Endometrium (tissue), 2 donors: ENCODE measurements around the gene BLMH.

Source experiments
- FAIRE-seq: peaks from 2 replicates; lab custom pipeline; 2012; peaks lifted over from hg19 to GRCh38; lab: Jason Lieb, UNC
- donor health status: control.
- donor health status: control.

BLMH gene, protein sequence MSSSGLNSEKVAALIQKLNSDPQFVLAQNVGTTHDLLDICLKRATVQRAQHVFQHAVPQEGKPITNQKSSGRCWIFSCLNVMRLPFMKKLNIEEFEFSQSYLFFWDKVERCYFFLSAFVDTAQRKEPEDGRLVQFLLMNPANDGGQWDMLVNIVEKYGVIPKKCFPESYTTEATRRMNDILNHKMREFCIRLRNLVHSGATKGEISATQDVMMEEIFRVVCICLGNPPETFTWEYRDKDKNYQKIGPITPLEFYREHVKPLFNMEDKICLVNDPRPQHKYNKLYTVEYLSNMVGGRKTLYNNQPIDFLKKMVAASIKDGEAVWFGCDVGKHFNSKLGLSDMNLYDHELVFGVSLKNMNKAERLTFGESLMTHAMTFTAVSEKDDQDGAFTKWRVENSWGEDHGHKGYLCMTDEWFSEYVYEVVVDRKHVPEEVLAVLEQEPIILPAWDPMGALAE

DNA sequence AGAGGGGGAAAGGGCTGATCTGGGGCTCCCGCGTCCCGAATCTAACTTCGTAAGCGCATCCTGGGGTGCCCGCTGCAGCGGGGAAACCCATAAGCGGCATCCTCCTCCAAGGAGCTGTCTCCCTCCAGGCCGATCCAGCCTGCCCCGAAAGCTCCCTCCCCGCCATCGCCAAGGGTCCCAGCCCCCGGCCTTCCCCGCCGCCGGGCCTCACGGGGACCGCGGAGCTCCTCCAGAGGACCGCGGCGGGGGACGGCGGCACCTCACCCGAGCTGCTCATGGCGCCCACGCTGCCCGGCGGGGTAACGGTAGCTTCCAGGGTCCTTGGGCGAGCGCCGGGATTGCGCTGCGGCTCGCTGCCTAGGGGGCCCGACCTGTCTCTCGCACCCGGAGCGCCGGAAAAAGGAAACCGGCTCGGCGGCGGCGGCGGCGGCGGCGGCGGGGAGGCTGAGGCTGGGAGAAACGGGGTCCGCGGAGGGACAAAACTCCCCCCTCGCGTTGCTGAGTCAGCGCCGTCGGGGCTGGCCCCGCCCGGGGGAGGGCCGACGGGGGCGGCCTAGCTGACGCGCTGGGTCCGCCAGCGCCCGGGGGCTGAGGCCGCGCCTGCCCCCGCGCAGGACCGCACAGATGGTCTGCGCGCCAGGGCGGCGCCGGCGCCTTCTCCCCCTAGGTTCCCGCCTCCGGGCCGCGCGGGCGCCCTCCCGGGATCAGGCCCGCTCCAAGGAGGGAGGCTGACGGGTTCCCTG, at the start of gene BLMH:
TSS of gene BLMH (minus strand) at position 402 of the 743 bp plus-strand sequence. CDS start at position 277, 125 bp downstream.
- no peak for FAIRE-seq

DNA sequence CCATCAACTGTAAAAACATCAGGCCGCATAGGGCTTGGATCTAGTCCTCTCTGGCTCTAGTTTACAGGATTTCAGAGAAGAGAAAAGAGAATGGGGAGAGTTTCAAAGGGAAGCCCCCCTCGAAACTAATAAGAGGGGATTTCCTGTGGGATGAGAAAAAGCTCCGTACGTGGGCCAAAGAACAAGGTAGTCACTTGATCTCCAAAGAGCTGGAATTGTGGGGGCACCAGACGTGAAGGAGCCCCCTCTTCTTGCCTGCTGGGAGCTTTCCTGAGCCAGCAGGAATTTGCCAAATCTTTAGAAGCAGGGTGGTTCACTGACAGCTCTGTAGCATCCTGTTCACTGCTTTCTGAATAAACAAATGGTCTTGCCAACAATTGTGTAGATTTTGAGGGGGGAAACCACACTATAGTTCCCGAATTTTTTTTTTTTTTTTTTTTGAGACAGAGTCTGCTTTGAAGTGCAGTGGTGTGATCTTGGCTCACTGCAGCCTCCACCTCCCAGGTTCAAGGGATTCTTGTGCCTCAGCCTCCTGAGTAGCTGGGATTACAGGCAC, 49.1 kb upstream of the BLMH start:
- FAIRE-seq = no peak

DNA sequence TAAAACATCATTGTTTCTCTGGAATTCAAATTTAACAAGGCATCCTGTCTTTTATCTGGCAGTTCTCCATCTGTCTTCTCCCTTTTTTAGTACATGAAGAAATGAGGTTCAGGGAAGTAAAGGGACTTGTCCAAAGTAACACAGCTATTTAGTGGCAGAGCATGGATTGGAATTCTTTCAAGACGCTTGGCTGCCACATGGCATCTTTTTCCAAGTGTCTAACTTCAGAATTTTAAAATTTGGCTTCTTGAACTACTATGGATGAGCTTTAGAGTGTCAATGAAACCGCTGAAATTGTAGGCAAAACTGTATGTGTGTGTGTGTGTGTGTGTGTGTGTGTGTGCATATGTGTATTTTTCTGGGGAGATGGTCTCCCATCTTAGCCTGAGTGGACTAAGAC, 47.3 kb upstream of the BLMH start:
- FAIRE-seq = no peak

DNA sequence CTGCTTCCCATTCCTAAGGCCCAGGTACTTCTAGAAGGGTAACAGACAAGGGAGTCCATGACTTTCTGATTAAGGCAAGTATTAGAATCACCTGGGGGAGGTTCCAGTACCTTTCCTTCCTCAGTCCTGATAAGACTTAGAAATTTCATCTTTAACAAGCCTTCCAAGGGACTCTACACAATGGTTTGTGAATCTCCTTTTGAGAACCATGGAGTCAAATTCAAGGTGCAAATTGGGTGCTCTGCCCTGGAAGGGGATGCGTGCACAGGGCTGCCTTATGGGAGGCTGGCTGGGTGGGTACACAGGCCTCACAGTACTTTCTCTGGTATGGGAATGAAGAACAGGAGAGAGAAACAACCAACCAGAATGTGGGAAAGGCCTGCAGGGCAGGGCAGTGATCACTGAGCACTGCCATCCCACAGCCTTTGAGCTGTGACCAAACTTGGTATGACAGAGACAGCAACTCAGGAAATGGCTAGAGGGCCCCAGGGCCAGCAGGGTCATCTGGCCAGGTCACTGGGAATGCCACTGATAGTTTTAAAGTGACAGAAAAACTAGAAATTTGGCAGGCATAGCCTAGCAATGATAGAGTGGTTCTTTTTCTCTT, 45.8 kb upstream of the BLMH start:
- no peak for FAIRE-seq

DNA sequence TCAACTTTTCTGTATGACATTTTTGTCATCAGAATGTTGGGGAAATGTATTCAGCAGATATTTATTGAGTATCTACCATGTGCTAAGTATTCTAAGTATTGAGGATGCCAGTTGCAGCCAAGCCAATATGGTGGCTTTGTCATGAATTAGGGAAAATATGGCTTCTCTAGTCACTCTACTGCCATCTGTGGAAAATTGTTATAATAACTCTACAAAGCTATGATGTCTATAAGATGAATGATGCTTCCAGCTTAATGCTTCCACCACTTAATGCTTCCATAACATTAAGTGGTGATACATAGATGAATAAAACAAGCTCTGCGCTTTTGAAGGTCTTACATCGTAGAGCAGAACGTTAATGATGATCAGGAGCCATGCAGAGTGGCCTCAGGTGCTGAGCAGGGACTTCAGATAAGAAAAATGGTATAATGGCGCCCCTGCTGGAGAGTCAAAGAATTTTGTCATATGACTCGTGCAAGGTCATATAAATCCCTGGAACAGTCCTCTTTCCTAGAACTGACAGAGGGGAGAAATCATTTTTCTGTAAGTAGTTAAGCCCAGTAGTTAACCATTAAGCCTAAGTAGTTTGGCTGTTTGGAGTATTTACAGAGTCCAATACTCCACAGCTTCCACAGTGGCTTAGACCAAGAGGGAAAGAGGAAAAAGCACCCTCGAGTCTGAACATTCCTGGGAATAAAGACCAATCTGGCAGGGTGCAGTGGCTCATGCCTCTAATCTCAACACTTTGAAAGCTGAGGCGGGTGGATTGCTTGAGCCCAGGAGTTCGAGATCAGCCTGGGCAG, 44.8 kb upstream of the BLMH start:
- FAIRE-seq = no peak

DNA sequence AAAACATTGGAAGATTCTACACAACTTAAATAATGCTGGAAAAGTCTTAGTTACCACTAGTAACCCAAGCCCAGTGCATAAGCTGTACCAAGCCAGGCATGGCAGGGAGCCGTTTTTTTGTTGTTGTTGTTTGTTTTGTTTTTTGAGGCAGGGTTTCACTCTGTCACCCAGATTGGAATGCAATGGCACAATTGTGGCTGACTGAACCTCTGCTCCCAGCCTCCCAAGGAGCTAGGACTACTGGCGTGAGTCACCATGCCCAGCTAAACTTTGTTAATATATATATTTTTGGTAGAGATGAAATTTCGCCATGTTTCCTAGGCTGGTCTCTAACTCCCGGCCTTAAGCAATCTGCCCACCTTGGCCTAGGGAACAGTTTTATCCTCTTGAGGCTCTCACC, 42.7 kb upstream of the BLMH start:
- FAIRE-seq = no peak

DNA sequence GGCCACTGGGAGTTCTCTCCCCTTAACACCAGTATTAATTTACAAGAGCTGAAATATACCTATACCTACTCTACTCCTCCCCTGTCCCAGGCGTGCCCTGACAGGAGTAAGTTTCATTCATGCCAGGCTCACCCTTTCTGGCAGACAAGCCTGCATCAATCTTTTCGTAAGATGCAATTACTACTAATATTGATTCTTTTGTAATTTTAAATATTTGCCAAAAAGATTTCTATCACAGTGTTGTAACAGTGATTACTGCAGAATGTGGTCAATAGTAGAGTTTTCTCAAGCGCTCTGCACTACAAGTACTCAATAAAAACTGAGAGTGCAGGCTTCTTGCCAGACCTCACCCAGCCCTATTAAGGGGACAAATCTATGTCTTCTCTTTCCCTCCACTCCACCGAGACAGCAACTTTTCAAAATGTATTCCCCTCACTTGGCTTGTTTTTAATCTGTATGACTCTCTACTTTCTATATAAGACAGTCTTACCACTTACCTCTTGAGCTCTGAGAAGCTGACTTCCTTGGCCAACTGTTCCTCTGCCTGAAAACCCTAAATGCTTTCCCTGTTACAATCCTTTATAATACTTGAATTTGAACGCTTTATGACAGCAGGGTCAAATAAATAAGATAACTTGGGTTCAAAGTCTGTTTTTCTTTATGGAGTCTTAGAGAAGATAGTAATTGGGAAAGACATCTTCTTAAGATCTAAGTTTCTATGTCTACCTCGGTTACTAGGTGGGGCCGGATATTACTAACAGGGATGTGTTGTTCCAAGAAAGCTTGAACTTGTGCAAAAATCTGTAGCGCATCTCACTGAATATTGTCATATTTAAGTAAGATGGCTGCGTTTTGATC, 42.0 kb upstream of the BLMH start, which contains the start of gene TMIGD1:
TSS of gene TMIGD1 (minus strand) at position 555 of the 858 bp plus-strand sequence. CDS start 1,924 bp downstream, outside the sequence.
- no peak for FAIRE-seq

DNA sequence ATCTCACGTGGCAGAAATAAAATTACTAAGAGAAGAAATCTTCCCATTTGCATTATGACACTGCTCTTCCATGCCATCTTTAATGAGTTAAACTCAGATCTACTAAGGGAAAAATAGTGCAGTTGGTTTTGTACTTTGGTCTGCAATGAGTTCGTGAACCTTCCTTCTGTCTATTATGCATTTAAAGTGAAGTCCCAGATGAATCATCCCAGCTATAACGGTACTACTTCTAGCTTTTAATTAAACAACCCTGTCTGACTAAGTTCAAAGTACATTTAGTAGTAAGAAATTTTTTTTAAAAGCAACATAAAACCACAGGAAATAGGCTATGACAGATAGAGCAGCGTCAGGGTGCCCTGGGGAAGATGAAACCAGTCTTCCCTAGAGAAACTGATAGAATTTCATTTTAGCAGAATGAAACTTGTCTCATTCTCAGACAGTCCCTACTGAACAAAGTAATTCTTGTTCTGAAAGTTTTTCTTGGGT, 40.4 kb upstream of the BLMH start:
- no peak for FAIRE-seq

DNA sequence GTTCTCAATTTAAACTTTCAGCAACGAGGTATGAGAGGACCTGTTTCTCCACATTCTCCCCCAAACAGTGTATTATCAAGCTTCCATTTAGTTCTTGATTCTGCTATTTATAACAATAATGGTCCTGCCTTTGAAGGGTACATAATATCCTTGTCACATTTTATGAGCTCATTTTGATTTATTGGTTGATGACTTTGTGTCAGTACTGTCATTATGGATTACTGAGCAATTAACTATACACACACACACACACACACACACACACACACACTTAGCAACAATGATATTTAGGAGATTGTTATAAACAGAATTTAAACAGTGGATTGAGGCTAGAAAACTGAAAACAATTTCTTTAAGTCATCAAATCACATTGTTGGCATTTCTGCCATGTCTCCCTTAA, 35.1 kb upstream of the BLMH start:
- FAIRE-seq = no peak

DNA sequence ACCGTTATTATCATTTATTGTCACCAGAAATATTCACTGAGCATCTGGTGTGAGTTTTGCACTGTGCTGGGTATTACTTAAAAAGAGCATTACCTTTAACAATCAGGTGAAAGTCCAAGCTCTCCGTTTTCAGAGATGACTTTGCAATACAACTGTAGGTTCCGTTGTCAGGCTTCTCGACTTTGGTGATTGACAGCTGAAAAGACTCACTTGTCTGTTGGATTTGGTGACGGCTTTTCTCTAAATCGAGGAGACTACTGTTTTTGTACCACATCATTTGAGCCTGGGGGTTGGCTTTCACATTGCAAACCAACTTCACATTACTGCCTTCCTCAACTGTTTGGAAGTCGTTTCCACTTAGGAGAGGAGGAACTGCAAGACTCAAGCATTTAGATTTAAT, 33.0 kb upstream of the BLMH start:
- no peak for FAIRE-seq

DNA sequence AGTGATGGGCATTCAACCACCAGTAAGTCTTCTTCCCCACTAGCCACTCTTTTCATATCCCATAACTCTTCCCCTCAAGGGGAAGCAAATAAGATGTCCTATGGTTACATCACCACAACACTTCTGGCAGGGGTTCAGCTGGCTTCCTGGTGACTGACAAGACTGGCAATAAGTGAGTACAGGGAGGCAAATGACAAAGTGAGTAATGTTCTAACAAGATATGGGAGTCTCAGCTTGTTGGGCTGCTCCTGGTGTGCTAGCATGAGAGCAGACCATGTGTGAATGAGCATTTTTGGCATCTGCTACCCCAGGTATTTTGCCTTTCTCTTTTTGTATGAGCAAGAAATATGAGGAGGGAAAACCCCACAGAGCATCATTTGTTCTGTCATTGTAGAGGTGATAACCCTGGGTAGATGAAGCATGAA, 32.2 kb upstream of the BLMH start:
- FAIRE-seq = no peak

DNA sequence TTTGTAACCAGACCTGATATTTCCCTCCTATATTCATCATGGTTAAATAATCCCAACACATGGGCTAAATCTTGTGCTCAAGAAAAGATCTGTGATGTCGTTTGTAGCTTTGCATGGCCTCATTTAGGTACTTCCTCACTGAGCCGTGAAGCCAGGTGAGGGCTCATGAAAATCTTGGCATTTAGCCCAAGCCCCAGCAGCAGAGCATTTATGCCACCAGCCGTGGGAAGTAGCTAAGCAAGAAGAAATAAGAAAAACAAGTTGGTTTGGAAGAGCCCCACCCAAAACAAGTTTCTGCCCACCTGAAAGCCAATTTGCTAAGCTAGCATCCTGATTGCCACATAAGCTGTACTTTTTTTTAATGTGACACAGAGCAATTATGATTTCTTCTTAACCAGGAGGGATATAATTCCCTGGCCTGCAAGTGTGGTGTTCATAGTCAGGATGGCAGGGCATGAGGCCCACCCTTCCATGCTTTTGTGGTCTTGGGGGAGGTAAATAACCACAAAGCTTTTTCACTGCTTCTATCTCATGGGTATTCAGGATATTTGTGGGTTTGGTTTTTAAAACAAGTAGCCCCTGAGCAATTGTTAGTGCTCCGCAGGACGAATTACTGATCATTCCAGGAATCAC, 31.6 kb upstream of the BLMH start:
- FAIRE-seq = no peak

DNA sequence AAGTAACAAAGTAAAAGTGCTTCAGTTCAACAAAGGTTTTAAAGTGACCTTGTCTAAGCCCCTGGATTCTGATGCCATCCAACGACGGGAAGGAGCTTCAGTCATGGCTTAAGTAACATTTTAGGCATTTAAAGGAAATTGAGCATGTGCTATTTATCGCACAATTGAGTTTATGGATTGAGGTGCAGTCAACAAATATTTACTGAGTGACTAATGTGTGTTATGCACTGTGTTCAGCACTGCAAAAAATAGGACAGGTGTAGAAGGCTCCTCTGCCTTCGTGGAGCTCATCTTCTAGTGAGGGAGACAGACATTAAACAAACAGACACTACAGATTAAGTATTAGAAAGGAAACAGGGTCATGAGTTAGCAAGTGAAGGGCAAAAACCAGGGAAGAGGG, 29.6 kb upstream of the BLMH start:
- no peak for FAIRE-seq

DNA sequence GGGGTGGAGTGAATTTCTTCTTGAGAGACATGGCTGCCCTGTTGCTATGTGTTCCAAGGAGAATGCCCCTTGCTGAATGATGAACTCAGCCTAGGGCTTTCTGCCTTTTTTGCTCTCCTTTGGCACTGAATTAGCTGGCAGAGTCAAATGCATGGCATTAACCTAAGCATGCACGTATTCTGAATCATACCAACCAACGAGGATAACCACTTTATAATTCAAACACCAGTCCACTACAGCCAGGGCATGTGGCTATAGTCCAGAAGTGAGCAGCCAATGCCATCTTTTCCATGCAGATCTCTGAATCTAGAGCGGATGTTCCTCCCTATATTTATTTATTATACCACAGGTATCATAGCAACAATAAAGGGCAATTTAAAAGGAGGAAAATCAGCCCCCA, 26.4 kb upstream of the BLMH start:
- no peak for FAIRE-seq

DNA sequence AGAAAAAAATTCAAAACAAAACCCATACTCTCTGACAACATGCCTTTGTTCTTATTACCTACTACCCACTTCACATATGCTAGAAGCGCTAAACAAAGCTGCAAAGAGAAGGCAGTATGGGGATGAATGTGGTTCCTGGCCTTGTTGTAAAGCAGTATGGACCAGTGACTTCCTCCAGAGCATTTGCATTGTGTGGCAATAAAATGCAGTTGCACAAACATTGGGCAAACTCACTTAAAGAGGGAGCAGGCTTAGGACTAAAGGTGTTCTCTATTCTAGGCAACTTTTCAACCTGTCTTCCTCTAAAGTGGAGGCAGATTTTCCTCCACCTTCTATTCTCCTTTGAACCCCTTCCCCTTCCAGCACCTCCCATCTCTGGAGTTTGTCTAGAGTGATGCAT, 25.0 kb upstream of the BLMH start:
- no peak for FAIRE-seq

DNA sequence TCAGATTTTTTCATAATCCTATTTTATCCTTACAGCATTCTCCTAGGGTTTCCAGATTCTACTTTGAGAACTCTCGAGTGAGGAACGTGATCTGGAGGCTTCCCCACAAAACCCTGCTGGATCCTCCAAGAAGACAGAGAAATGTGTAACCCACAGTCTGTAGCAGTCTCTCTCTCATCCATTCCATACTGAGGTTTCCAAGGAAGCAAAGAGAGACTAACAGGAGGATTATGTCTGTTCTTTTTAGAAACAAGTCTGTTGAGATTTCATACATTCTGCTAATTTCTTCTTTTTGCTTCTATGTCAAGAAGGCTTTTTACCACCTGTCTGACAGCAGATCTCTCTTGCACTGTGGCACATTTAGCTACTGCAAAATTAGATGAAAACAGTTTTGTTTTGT, 23.4 kb upstream of the BLMH start:
- FAIRE-seq = no peak

DNA sequence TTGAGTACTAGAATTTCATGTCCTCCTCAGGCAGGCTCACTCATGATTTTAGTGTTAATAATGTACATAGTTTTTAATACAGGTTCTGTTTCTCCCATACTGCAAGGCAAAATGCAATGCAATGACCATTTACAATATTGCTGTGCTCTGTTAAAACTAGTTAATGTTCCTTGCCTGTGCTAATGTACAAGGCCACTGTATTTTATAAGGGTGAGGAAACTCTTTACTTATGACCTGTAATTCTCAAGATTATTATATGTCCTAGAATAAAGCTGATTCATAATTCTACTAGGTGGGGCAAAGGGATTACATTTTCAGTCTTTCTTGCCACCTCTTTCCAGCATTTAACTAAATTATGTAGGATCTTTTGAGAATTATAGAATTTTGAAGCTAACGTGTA, 22.7 kb upstream of the BLMH start:
- no peak for FAIRE-seq

DNA sequence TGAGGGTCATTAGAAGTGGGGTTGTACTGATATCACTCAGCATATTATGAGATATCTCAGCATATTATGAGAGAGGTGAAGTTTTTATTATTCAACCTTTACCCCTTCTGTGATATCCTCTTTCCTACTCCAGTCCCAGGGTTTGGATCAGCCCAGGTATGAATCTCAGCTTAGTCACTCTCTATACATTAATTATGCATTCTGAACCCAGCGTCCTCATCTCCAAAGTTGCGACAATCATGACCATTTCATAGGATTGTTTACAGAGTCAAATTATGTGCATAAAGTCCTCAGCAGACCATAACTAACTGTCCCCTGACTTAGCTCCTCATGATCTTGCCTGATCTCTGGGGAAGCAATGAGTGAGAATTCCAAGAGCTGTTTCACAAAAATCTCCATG, 20.5 kb upstream of the BLMH start:
- FAIRE-seq = no peak

DNA sequence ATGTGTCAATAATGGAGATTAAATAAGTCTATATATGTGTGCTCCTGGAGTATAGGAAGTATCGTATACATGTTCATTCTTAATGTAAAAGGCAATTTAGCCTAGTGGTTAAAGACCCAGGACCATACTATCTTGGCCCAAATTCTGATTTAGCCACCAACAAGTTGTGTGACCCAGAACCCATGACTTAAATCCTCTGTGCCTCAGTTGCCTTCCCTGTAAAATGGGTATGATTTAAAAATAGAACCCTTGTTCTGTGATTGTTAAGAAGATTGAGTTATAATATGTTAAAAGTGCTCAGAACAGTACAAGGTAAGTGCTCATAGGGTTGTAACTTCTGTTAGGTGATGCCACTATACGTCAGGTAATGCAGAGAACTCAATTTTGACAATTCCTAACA, 18.8 kb upstream of the BLMH start:
- FAIRE-seq = no peak

DNA sequence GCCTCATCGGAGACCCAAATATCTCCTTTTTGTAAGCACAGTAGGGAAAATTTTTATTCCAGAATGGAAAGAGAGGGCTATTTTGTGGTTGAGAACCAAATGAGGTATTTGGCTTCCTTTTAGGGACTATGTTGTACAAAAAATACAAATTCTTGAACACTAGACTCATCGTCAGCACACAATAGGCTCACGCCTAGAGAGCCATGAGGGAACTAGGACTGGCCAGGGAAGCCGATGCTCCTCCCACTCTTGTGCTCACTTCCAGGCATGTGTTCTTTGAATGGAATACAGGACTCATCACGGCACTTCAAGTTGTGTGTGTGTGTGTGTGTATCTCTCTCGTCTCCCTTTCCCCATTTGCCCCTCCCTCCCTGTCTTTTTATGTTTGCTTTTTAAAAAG, 17.8 kb upstream of the BLMH start:
- no peak for FAIRE-seq
